ENCODE measurements around the gene PPP1R1C.

The PPP1R1C gene

DNA sequence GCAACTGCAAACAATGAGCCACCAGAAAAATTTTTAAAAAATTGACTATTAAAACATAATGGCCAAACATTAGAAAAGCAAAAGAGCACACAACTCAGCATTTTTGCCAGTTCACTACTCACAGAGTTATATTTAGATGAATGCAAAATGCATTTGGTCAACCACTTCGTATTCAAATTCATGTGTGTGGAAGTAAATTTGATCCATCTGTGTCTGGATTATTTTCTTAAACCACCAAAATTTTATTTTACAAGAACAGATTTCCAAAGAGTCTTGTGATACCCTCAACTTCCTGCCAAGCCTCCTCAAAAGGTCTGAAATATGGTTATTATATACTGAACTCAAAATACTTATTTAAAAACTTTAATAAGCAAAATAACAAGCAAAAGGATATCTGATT lies 57.4 kb downstream of the PPP1R1C start:
- ChIA-PET CTCF (no interaction called here), POLR2A (no interaction called here)
- no peak for TF ChIP-seq ARNT (IDR thresholded peaks at IDR 0.05)
- TF ChIP-seq TARDBP (IDR thresholded peaks at IDR 0.05): no peak
- TF ChIP-seq LEF1 (IDR thresholded peaks at IDR 0.05; ENCODE audit: borderline replicate concordance): no peak
- TF ChIP-seq, protein P1, sequence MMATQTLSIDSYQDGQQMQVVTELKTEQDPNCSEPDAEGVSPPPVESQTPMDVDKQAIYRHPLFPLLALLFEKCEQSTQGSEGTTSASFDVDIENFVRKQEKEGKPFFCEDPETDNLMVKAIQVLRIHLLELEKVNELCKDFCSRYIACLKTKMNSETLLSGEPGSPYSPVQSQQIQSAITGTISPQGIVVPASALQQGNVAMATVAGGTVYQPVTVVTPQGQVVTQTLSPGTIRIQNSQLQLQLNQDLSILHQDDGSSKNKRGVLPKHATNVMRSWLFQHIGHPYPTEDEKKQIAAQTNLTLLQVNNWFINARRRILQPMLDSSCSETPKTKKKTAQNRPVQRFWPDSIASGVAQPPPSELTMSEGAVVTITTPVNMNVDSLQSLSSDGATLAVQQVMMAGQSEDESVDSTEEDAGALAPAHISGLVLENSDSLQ (IDR thresholded peaks at IDR 0.05): no peak
- TF ChIP-seq FOXK2 (IDR thresholded peaks at IDR 0.05): no peak
- TF ChIP-seq FOXM1 (IDR thresholded peaks at IDR 0.05; ENCODE audit: borderline replicate concordance): no peak
- TF ChIP-seq SUZ12 (IDR thresholded peaks at IDR 0.05): no peak
- no peak for TF ChIP-seq NFRKB (IDR thresholded peaks at IDR 0.05)
- TF ChIP-seq FOXA1 (IDR thresholded peaks at IDR 0.05): no peak
- DNase-seq (ENCODE audit: extremely low spot score): no peak

DNA sequence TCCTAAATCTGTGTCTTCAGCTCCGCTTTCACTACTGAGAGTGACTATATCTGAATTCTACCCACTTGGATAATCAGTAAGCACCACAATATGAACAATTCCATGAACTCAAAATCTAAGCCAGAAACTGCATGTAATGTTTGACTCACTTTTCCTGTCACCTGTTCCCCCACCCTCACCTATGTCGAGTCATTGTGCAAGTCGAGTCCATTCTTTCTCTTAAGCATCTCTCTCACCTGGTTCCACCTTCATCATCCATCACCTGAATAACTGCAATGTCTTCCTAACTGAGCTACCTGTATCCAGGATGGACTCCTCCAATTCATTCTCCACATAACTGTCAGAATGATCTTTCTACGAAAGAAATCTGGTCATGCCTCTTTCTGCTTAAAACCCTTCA lies 58.2 kb downstream of the PPP1R1C start:
- ChIA-PET POLR2A (no interaction called here), CTCF (interaction anchor here (0.9 kb wide), 1 partner anchor 13 kb away, joined by 3 read pairs; no protein-coding TSS in a partner anchor)
- TF ChIP-seq L3MBTL2 (conservative IDR thresholded peaks at IDR 0.05): no peak
- TF ChIP-seq HDGF (IDR thresholded peaks at IDR 0.05; ENCODE audit: borderline replicate concordance): no peak
- no peak for TF ChIP-seq ARNT (IDR thresholded peaks at IDR 0.05)
- TF ChIP-seq LEF1 (IDR thresholded peaks at IDR 0.05; ENCODE audit: borderline replicate concordance): no peak
- no peak for TF ChIP-seq ELF4 (IDR thresholded peaks at IDR 0.05)
- TF ChIP-seq FOXA1 (IDR thresholded peaks at IDR 0.05): no peak
- TF ChIP-seq TARDBP (IDR thresholded peaks at IDR 0.05): no peak
- TF ChIP-seq SUZ12 (IDR thresholded peaks at IDR 0.05): no peak
- TF ChIP-seq BHLHE40 (IDR thresholded peaks at IDR 0.05; ENCODE audit: borderline replicate concordance): no peak
- TF ChIP-seq SP1 (IDR thresholded peaks at IDR 0.05): no peak
- DNase-seq (ENCODE audit: extremely low spot score): no peak

DNA sequence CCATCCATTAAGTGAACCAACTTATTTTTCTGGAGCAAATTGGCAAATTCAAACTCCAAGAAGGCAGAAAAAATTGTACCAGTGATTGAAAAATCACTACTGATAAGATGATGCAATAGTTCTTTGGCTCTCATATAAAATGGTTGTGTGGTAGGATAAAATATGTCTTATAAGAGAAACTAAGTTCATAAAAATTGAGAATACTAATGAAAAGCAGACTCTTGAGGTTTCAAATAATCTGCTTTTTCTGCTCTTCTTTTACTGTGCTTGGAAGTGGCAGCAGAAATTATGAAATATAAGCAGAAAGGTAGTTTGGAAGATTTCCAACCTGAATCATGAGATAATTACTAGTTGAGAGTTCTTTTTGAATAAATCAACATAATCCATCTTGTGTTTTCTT lies 61.9 kb downstream of the PPP1R1C start:
- CTCF ChIA-PET: no interaction called here
- DNase-seq (ENCODE audit: extremely low spot score): no peak
- TF ChIP-seq ZNF384 (IDR thresholded peaks at IDR 0.05): no peak
- no peak for TF ChIP-seq BHLHE40 (IDR thresholded peaks at IDR 0.05; ENCODE audit: borderline replicate concordance)
- no peak for TF ChIP-seq HDGF (IDR thresholded peaks at IDR 0.05; ENCODE audit: borderline replicate concordance)
- TF ChIP-seq, protein P1 (IDR thresholded peaks at IDR 0.05): no peak
- no peak for TF ChIP-seq SP1 (IDR thresholded peaks at IDR 0.05)
- TF ChIP-seq FOXM1 (IDR thresholded peaks at IDR 0.05; ENCODE audit: borderline replicate concordance): no peak
- no peak for TF ChIP-seq SUZ12 (IDR thresholded peaks at IDR 0.05)
- TF ChIP-seq CTBP1 (IDR thresholded peaks at IDR 0.05; ENCODE audit: borderline replicate concordance): no peak
- no peak for TF ChIP-seq TARDBP (IDR thresholded peaks at IDR 0.05)
- TF ChIP-seq FOXK2 (IDR thresholded peaks at IDR 0.05): no peak
- TF ChIP-seq FOXA1 (IDR thresholded peaks at IDR 0.05): no peak
- TF ChIP-seq ARNT (IDR thresholded peaks at IDR 0.05): no peak
- TF ChIP-seq ELF4 (IDR thresholded peaks at IDR 0.05): no peak
- no peak for TF ChIP-seq L3MBTL2 (conservative IDR thresholded peaks at IDR 0.05)
- TF ChIP-seq NFRKB (IDR thresholded peaks at IDR 0.05): no peak
- no peak for TF ChIP-seq LEF1 (IDR thresholded peaks at IDR 0.05; ENCODE audit: borderline replicate concordance)
- POLR2A ChIA-PET: no interaction called here

DNA sequence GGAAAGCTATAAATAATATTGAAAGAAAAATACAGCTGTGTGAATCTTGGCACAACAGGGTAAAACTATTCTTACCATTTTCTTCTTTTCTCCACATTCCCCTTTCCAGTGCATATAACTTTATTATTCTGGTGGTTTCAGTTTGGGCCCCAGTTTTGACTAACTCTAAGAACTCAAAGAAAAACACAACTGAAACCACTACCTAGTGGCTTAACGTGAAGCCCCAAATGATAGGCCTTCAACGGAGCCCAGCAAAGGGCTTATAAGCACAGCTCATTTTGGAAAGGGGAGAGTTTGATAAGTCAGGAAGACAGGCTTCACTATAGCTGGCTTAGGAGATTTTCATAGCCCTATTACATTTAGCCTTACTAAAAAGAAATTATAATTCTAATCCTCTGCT lies 62.4 kb downstream of the PPP1R1C start:
- POLR2A ChIA-PET: no interaction called here
- CTCF ChIA-PET: no interaction called here
- TF ChIP-seq, protein P1 (IDR thresholded peaks at IDR 0.05): no peak
- no peak for DNase-seq (ENCODE audit: extremely low spot score)

DNA sequence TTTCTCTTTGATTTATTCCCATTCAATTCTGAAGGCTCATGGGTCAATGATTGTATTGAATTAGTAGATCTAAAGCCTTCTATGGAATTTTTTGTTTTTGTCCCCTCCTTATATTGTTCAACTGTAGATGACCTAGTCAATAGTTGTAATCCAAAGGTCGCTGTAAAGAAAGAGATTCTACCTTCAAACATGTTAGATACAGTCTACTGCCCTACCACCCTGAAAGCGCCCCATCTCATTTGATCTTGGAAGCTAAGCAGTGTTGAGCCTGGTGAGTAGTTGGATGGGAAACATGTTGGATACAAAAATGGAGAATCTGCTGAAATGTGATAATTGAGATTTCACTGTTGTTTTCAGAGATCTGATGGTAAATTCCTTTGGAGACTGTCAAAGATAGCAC lies 63.0 kb downstream of the PPP1R1C start:
- CTCF ChIA-PET: no interaction called here
- no peak for DNase-seq (ENCODE audit: extremely low spot score)
- TF ChIP-seq SP1 (IDR thresholded peaks at IDR 0.05): no peak
- TF ChIP-seq HDGF (IDR thresholded peaks at IDR 0.05; ENCODE audit: borderline replicate concordance): no peak
- TF ChIP-seq ARNT (IDR thresholded peaks at IDR 0.05): no peak
- TF ChIP-seq LEF1 (IDR thresholded peaks at IDR 0.05; ENCODE audit: borderline replicate concordance): no peak
- no peak for TF ChIP-seq L3MBTL2 (conservative IDR thresholded peaks at IDR 0.05)
- TF ChIP-seq FOXM1 (IDR thresholded peaks at IDR 0.05; ENCODE audit: borderline replicate concordance): no peak
- TF ChIP-seq, protein P1 (IDR thresholded peaks at IDR 0.05): no peak
- TF ChIP-seq NFRKB (IDR thresholded peaks at IDR 0.05): no peak
- TF ChIP-seq BHLHE40 (IDR thresholded peaks at IDR 0.05; ENCODE audit: borderline replicate concordance): no peak
- TF ChIP-seq ZNF384 (IDR thresholded peaks at IDR 0.05): no peak
- TF ChIP-seq FOXA1 (IDR thresholded peaks at IDR 0.05): no peak
- TF ChIP-seq ELF4 (IDR thresholded peaks at IDR 0.05): no peak
- POLR2A ChIA-PET: no interaction called here

DNA sequence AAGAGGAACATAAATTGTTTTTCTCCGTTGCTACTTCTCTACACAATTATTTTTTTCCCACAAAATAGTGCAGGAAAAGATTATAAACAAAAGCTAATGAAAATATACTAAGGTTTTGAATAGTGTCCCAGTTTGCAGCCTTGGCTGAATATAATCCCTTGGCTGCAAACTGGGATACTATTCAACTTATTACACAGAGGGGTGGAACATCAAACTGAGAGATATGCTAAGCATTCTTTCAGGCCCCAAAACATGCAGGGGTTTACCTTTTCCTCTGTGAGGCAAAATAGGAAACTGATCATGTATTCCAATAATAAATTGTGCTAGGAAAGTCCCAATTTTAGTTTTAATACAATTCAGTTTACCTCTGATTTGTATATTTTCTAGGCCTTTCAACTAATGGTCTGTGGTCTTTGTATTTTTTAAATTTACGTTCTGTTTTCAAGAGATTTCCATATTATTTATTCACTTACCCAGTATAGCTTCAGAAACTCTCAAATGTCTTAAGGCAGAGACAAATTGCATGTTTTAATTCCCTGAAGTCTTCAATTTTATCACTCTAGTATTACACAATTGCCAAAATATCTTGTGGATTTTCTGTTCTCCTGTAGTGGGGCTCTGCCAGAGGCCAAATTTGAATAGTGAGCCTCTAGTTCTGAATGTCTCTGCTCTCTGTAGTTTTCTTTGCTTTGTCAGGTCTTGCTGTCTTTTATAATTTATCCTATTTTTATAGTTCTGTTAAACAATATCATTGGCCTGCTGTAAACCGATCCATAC lies 63.9 kb downstream of the PPP1R1C start:
- CTCF ChIA-PET: no interaction called here
- POLR2A ChIA-PET: no interaction called here
- TF ChIP-seq FOXA1 (IDR thresholded peaks at IDR 0.05) (no peak), ZNF384 (IDR thresholded peaks at IDR 0.05) (no peak), SP1 (IDR thresholded peaks at IDR 0.05) (no peak), FOXM1 (IDR thresholded peaks at IDR 0.05; ENCODE audit: borderline replicate concordance) (no peak), FOXK2 (IDR thresholded peaks at IDR 0.05) (no peak), TARDBP (IDR thresholded peaks at IDR 0.05) (no peak), BHLHE40 (IDR thresholded peaks at IDR 0.05; ENCODE audit: borderline replicate concordance) (no peak), ARNT (IDR thresholded peaks at IDR 0.05) (no peak), NFRKB (IDR thresholded peaks at IDR 0.05) (no peak), LEF1 (IDR thresholded peaks at IDR 0.05; ENCODE audit: borderline replicate concordance) (no peak)
- TF ChIP-seq, protein P1 (IDR thresholded peaks at IDR 0.05): no peak
- DNase-seq (ENCODE audit: extremely low spot score): no peak

All from HEK293T (cell line).